ENCODE results near the gene VWA2.

Gene VWA2

DNA sequence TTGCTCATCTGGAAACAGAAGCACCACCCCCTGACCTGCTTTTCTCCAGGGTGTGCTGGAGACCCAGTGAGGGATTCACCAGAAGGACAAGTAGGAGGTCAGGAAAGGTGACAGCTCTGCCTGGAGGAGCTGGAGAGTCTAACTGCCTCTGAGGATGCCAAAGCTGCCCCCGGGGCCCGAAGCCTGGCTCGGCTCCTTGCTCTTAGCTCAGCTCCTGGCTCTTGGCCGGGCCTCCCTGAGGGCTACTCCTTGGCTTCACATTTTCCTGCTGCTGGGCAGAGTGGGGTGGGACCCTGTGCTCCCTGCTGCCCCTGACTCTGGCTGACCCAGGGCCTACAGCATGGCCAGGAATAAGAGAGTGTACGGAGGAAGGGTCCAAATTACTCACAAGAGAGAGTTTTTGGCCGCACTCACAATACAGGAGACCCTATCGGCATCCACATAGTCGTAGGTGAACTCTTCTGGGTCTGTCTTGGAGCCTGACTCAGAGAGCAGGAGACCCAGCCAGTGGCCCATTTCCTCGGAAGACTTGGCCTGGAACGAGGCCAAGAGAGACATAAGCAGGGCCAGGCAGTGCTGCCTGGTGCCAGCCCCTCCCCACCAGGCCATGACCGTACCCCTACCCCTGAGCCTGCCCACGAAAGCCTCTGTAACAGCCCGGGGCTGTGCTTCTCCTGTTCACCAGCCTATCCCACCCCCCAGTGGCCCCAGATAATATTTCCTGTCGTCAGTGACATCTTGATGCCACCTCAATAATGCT, 63.1 kb downstream of the VWA2 start:
- Histone ChIP-seq H3K4me3 (ENCODE audit: low read depth in 1 of 5, low read length in 5 of 5) (no peak overlapping the region), H3K27me3 (ENCODE audit: control insufficient read depth in 5 of 5, insufficient read depth in 4 of 5, low read length in 5 of 5) (no peaks in the 10 kb centered on the region), H3K9me3 (ENCODE audit: control insufficient read depth in 5 of 5, low read length in 5 of 5) (no peaks in the 10 kb centered on the region), H3K4me1 (ENCODE audit: control insufficient read depth in 5 of 5, insufficient read depth in 5 of 5, low read length in 5 of 5) (peaks cover 4 to 26% (median 19%) of the 10 kb centered on the region in 5 donors), H3K27ac (ENCODE audit: low read depth, low read length) (peak overlapping the region; percentile 23), H3K9ac (ENCODE audit: low read length in 5 of 5) (no peak overlapping the region), H3K36me3 (ENCODE audit: control insufficient read depth in 5 of 5, insufficient read depth in 5 of 5, low read length in 5 of 5) (peaks cover 0 to 19% (median 6%) of the 10 kb centered on the region in 5 donors)

DNA sequence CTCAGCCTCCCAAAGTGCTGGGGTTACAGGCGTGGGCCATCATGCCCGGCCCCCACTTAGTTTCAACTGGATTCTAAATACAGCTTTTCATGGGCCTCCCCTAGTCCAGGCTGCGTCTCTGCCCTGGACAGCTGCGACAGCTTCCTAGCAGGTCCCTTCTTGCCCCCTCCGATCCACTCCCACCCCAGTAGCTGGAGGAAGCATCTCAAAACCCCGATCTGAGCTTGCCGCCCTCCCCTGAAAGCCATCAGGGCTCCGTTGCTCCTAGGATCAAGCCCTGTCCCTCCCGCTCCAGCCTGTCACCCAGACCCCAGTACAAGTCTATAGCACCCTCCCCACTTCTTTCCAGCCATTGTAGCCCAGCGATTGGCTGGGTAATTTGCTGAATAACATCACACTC, 64.5 kb downstream of the VWA2 start:
- Histone ChIP-seq H3K36me3 (ENCODE audit: control insufficient read depth in 5 of 5, insufficient read depth in 5 of 5, low read length in 5 of 5) (peaks cover 0 to 15% (median 4%) of the 10 kb centered on the region in 5 donors), H3K9me3 (ENCODE audit: control insufficient read depth in 5 of 5, low read length in 5 of 5) (no peaks in the 10 kb centered on the region), H3K27me3 (ENCODE audit: control insufficient read depth in 5 of 5, insufficient read depth in 4 of 5, low read length in 5 of 5) (peaks cover 0 to 1% (median 0%) of the 10 kb centered on the region in 5 donors), H3K4me1 (ENCODE audit: control insufficient read depth in 5 of 5, insufficient read depth in 5 of 5, low read length in 5 of 5) (peaks cover 4 to 36% (median 22%) of the 10 kb centered on the region in 5 donors), H3K9ac (ENCODE audit: low read length in 5 of 5) (no peak overlapping the region), H3K27ac (ENCODE audit: low read depth, low read length) (no peak overlapping the region), H3K4me3 (ENCODE audit: low read depth in 1 of 5, low read length in 5 of 5) (no peak overlapping the region)

GRCh38 chr10:114304017-114304570, 65.0 kb downstream of the VWA2 start:
- H3K27ac ChIP-seq (ENCODE audit: low read depth, low read length) = no peak overlapping the region
- H3K36me3 ChIP-seq (ENCODE audit: control insufficient read depth in 5 of 5, insufficient read depth in 5 of 5, low read length in 5 of 5) = peaks cover 0 to 11% (median 4%) of the 10 kb centered on the region in 5 donors
- H3K4me3 ChIP-seq (ENCODE audit: low read depth in 1 of 5, low read length in 5 of 5) = peak overlapping the region; percentile 23 to 60 (median 37)
- no peaks in the 10 kb centered on the region for H3K9me3 ChIP-seq (ENCODE audit: control insufficient read depth in 5 of 5, low read length in 5 of 5)
- H3K27me3 ChIP-seq (ENCODE audit: control insufficient read depth in 5 of 5, insufficient read depth in 4 of 5, low read length in 5 of 5) = peaks cover 0 to 3% (median 0%) of the 10 kb centered on the region in 5 donors
- peaks cover 4 to 40% (median 22%) of the 10 kb centered on the region in 5 donors for H3K4me1 ChIP-seq (ENCODE audit: control insufficient read depth in 5 of 5, insufficient read depth in 5 of 5, low read length in 5 of 5)
- peak overlapping the region in 1 of 5 donors; percentile 21 for H3K9ac ChIP-seq (ENCODE audit: low read length in 5 of 5)

DNA sequence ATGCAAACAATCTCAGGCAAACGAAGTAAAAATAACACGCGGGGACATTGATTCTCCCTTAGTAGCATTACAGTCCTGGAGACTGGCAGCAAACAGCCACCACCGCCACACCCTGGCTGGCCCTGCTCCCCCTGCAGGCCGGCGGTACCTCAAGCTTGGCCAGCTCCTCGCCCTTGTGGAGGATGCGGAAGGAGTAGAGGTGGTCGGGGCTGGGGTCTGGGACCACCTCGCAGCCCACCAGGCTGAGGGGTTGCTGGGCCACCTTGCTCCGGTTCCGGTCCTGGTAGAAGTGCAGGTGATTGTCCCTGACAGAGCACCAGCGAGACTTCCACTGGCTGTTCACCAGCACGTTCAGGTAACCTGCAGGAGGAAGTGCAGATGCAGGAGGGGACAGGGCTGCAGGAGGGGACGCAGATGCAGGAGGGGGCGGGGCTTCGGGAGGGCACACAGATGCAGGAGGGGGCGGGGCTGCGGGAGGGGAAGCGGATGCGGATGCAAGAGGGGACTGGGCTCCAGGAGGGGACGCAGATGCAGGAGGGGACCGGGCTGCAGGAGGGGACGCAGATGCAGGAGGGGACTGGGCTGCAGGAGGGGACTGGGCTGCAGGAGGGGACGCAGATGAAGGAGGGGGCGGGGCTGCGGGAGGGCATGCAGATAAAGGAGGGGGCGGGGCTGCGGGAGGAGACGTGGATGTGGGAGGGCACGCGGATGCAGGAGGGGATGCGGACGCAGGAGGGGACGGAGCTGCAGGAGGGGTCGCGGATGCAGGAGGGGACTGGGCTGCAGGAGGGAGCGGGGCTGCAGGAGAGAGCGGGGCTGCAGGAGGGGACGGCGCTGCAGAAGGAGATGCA, 65.7 kb downstream of the VWA2 start:
- Histone ChIP-seq H3K4me3 (ENCODE audit: low read depth in 1 of 5, low read length in 5 of 5) (peak overlapping the region; percentile 23 to 60 (median 37)), H3K27ac (ENCODE audit: low read depth, low read length) (no peak overlapping the region), H3K4me1 (ENCODE audit: control insufficient read depth in 5 of 5, insufficient read depth in 5 of 5, low read length in 5 of 5) (peaks cover 4 to 40% (median 25%) of the 10 kb centered on the region in 5 donors), H3K27me3 (ENCODE audit: control insufficient read depth in 5 of 5, insufficient read depth in 4 of 5, low read length in 5 of 5) (peaks cover 0 to 3% (median 0%) of the 10 kb centered on the region in 5 donors), H3K9ac (ENCODE audit: low read length in 5 of 5) (peak overlapping the region in 1 of 5 donors; percentile 21), H3K36me3 (ENCODE audit: control insufficient read depth in 5 of 5, insufficient read depth in 5 of 5, low read length in 5 of 5) (peaks cover 0 to 11% (median 4%) of the 10 kb centered on the region in 5 donors), H3K9me3 (ENCODE audit: control insufficient read depth in 5 of 5, low read length in 5 of 5) (no peaks in the 10 kb centered on the region)

- Histone ChIP-seq H3K9ac (ENCODE audit: low read length in 5 of 5) (no peak overlapping the region), H3K36me3 (ENCODE audit: control insufficient read depth in 5 of 5, insufficient read depth in 5 of 5, low read length in 5 of 5) (peaks cover 0 to 8% (median under 1%) of the 10 kb centered on the region in 5 donors), H3K27ac (ENCODE audit: low read depth, low read length) (no peak overlapping the region), H3K4me1 (ENCODE audit: control insufficient read depth in 5 of 5, insufficient read depth in 5 of 5, low read length in 5 of 5) (peaks cover 4 to 40% (median 25%) of the 10 kb centered on the region in 5 donors), H3K4me3 (ENCODE audit: low read depth in 1 of 5, low read length in 5 of 5) (no peak overlapping the region), H3K27me3 (ENCODE audit: control insufficient read depth in 5 of 5, insufficient read depth in 4 of 5, low read length in 5 of 5) (peaks cover 0 to 3% (median 0%) of the 10 kb centered on the region in 5 donors), H3K9me3 (ENCODE audit: control insufficient read depth in 5 of 5, low read length in 5 of 5) (no peaks in the 10 kb centered on the region)
These were observed 66.5 kb downstream of the VWA2 start for GRCh38 chr10:114305521-114305925.

GRCh38 chr10:114306116-114306973, 67.3 kb downstream of the VWA2 start:
- H3K4me1 ChIP-seq (ENCODE audit: control insufficient read depth in 5 of 5, insufficient read depth in 5 of 5, low read length in 5 of 5) = peaks cover 4 to 37% (median 24%) of the 10 kb centered on the region in 5 donors
- peaks cover 0 to 3% (median 0%) of the 10 kb centered on the region in 5 donors for H3K27me3 ChIP-seq (ENCODE audit: control insufficient read depth in 5 of 5, insufficient read depth in 4 of 5, low read length in 5 of 5)
- H3K36me3 ChIP-seq (ENCODE audit: control insufficient read depth in 5 of 5, insufficient read depth in 5 of 5, low read length in 5 of 5) = peaks cover 0 to 1% (median 0%) of the 10 kb centered on the region in 5 donors
- H3K27ac ChIP-seq (ENCODE audit: low read depth, low read length) = no peak overlapping the region
- no peak overlapping the region for H3K4me3 ChIP-seq (ENCODE audit: low read depth in 1 of 5, low read length in 5 of 5)
- H3K9ac ChIP-seq (ENCODE audit: low read length in 5 of 5) = no peak overlapping the region
- no peaks in the 10 kb centered on the region for H3K9me3 ChIP-seq (ENCODE audit: control insufficient read depth in 5 of 5, low read length in 5 of 5)

DNA sequence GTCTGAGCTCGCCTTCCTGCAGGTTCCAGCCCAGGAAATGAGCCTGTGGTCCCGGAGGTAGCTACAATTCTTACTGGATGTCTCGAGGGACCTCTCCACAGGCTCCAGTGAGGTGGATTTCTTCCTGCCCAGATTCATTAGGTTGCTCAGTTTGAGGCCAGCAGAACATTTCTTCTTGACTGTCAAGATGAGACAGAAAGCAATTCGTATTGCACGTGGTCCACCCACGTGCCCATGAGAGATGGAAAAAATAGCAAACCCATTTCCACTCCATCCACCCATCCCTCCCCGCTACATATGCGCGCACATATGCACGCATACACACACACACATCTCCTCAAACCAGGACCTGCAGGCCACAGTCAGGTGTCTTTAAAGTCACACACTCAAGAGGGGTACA, 68.7 kb downstream of the VWA2 start:
- H3K27ac ChIP-seq (ENCODE audit: low read depth, low read length) = no peak overlapping the region
- H3K36me3 ChIP-seq (ENCODE audit: control insufficient read depth in 5 of 5, insufficient read depth in 5 of 5, low read length in 5 of 5) = peaks cover 0 to 12% (median 0%) of the 10 kb centered on the region in 5 donors
- H3K4me1 ChIP-seq (ENCODE audit: control insufficient read depth in 5 of 5, insufficient read depth in 5 of 5, low read length in 5 of 5) = peaks cover 0 to 26% (median 13%) of the 10 kb centered on the region in 5 donors
- H3K27me3 ChIP-seq (ENCODE audit: control insufficient read depth in 5 of 5, insufficient read depth in 4 of 5, low read length in 5 of 5) = peaks cover 0 to 3% (median 0%) of the 10 kb centered on the region in 5 donors
- H3K9ac ChIP-seq (ENCODE audit: low read length in 5 of 5) = no peak overlapping the region
- H3K4me3 ChIP-seq (ENCODE audit: low read depth in 1 of 5, low read length in 5 of 5) = no peak overlapping the region
- no peaks in the 10 kb centered on the region for H3K9me3 ChIP-seq (ENCODE audit: control insufficient read depth in 5 of 5, low read length in 5 of 5)

GRCh38 chr10:114308531-114309363, 69.7 kb downstream of the VWA2 start:
- peaks cover 0 to 3% (median 0%) of the 10 kb centered on the region in 5 donors for H3K27me3 ChIP-seq (ENCODE audit: control insufficient read depth in 5 of 5, insufficient read depth in 4 of 5, low read length in 5 of 5)
- H3K27ac ChIP-seq (ENCODE audit: low read depth, low read length) = no peak overlapping the region
- H3K9ac ChIP-seq (ENCODE audit: low read length in 5 of 5) = no peak overlapping the region
- H3K4me3 ChIP-seq (ENCODE audit: low read depth in 1 of 5, low read length in 5 of 5) = no peak overlapping the region
- peaks cover 0 to 19% (median 0%) of the 10 kb centered on the region in 5 donors for H3K36me3 ChIP-seq (ENCODE audit: control insufficient read depth in 5 of 5, insufficient read depth in 5 of 5, low read length in 5 of 5)
- no peaks in the 10 kb centered on the region for H3K9me3 ChIP-seq (ENCODE audit: control insufficient read depth in 5 of 5, low read length in 5 of 5)
- peaks cover 0 to 25% (median 13%) of the 10 kb centered on the region in 5 donors for H3K4me1 ChIP-seq (ENCODE audit: control insufficient read depth in 5 of 5, insufficient read depth in 5 of 5, low read length in 5 of 5)
